ENCODE measurements around the gene DPYSL4.

DNA sequence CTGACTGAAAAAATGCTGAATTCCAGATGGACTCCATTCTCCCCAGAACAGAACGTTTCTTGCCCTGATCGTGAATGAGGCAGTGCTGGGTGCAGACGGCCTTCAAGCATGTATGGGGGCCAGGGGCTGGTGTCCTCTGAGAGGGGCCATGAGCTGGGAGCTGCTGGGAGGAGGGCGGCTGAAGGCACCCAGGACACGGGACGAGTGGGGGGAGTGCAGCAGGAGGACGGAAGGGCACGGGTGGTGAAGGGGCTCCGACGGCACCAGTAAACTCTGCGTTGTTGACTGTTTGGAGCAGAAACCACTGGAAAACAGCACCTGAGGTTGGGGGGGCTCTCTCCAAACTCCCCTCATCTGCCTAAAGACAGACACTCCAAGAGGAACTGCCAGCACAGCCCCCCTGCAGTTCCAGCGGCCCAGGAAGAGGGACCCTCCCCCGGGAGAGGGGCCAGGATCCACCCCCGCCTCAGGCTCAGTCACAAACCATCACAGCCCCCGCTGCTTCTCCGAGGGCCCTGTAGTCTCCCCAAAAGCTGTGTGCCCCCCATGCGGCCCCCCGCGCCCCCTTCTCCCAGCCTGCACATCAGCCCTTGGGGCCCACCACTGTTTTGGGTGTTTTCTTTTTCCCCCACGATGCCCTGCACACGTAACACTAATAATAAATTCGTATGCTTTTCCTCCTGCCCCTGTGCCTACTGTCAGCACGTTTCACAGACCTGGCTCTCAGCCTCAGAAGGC, 55.5 kb downstream of the DPYSL4 start:
- no peak for TF ChIP-seq POLR2A (IDR thresholded peaks at IDR 0.05)
- TF ChIP-seq, protein P1, sequence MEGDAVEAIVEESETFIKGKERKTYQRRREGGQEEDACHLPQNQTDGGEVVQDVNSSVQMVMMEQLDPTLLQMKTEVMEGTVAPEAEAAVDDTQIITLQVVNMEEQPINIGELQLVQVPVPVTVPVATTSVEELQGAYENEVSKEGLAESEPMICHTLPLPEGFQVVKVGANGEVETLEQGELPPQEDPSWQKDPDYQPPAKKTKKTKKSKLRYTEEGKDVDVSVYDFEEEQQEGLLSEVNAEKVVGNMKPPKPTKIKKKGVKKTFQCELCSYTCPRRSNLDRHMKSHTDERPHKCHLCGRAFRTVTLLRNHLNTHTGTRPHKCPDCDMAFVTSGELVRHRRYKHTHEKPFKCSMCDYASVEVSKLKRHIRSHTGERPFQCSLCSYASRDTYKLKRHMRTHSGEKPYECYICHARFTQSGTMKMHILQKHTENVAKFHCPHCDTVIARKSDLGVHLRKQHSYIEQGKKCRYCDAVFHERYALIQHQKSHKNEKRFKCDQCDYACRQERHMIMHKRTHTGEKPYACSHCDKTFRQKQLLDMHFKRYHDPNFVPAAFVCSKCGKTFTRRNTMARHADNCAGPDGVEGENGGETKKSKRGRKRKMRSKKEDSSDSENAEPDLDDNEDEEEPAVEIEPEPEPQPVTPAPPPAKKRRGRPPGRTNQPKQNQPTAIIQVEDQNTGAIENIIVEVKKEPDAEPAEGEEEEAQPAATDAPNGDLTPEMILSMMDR (IDR thresholded peaks at IDR 0.05) = no peak

All from lower leg skin (tissue), 3 donors.